ENCODE results near the gene TNFSF9. TPM values are rescaled to one million over a fixed set of nuclear protein-coding genes. Genes with fewer than 3 reads are reported as not detected.

The TNFSF9 gene
- total RNA-seq, 1 donor: 16.6 TPM

DNA sequence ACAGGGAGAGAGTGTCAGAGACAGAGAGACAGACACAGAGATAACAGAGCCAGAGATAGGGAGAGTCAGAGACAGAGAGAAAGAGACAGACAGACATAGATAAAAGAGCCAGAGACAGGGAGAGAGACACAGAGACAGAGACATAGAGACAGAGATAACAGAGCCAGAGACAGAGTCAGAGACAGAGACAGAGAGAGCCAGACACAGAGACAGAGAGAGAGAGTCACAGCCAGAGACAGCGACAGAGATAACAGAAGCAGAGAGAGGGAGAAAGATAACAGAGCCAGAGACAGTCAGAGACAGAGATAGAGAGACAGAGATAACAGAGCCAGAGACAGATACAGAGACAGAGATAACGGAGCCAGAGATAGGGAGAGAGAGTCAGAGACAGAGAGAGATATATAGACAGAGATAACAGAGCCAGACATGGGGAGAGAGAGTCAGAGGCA is 865 bp upstream of the TNFSF9 start:
- no peak for DNase-seq (ENCODE audit: insufficient read length, low spot score, missing footprints)
- H3K4me2 ChIP-seq (ENCODE audit: insufficient read depth, low read length): peak overlapping the region; percentile 99
- H3K4me3 ChIP-seq (ENCODE audit: insufficient read depth, low read length): peak overlapping the region; percentile 81
- peak overlapping the region; percentile 99 for H2AFZ ChIP-seq (ENCODE audit: low read length)
- TF ChIP-seq, protein P1, sequence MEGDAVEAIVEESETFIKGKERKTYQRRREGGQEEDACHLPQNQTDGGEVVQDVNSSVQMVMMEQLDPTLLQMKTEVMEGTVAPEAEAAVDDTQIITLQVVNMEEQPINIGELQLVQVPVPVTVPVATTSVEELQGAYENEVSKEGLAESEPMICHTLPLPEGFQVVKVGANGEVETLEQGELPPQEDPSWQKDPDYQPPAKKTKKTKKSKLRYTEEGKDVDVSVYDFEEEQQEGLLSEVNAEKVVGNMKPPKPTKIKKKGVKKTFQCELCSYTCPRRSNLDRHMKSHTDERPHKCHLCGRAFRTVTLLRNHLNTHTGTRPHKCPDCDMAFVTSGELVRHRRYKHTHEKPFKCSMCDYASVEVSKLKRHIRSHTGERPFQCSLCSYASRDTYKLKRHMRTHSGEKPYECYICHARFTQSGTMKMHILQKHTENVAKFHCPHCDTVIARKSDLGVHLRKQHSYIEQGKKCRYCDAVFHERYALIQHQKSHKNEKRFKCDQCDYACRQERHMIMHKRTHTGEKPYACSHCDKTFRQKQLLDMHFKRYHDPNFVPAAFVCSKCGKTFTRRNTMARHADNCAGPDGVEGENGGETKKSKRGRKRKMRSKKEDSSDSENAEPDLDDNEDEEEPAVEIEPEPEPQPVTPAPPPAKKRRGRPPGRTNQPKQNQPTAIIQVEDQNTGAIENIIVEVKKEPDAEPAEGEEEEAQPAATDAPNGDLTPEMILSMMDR (IDR thresholded peaks at IDR 0.05; ENCODE audit: extremely low read depth, low read depth, low read length): no peak
- peaks cover 13% of the 10 kb centered on the region for H3K4me1 ChIP-seq (ENCODE audit: insufficient read depth, low read length)
- no peaks in the 10 kb centered on the region for H3K79me2 ChIP-seq (ENCODE audit: insufficient read depth, low read length)
- H4K20me1 ChIP-seq (ENCODE audit: insufficient read depth, low read length): no peaks in the 10 kb centered on the region
- H3K36me3 ChIP-seq (ENCODE audit: insufficient read depth, low read length): no peaks in the 10 kb centered on the region
- peak overlapping the region; percentile 69 for H3K27ac ChIP-seq (ENCODE audit: low read depth, low read length)
- no peaks in the 10 kb centered on the region for H3K9me3 ChIP-seq (ENCODE audit: low read depth, low read length)
- H3K27me3 ChIP-seq (ENCODE audit: insufficient read depth, low read length): peaks cover 19% of the 10 kb centered on the region

DNA sequence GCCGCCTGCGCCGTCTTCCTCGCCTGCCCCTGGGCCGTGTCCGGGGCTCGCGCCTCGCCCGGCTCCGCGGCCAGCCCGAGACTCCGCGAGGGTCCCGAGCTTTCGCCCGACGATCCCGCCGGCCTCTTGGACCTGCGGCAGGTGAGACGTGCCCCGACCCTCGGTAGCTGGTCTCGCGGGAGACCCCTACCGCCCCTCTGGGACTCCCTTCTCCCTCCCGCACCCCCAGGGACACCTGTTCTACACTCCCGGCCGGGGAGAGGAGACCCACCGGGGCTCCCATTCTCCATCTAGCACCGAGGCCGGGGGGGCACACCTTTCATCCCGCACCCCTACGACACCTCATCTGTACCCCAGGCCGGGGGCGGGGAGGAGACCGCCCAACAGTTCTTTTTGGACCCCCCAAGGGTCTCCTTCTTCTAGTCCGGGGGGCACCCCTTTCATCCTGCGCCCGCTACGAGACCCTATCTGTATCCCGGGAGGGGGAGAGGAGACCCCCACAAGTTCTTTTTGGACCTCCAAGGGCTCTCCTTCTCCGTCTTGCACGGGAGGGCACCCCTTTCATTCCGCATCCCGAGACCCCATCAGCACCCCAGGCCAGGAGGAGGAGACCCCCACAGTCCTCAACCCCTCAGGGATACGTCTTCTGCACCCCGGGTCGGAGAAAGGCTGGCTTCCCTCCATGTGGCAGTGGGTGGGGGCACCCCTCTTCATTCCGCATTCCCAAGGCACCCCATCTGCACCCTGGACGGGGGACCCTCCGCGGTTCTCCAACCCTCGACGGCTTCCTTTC is 533 bp downstream of the TNFSF9 start:
- H3K27me3 ChIP-seq (ENCODE audit: insufficient read depth, low read length): peaks cover 19% of the 10 kb centered on the region
- peaks cover 13% of the 10 kb centered on the region for H3K4me1 ChIP-seq (ENCODE audit: insufficient read depth, low read length)
- peak; percentile 42 for DNase-seq (ENCODE audit: insufficient read length, low spot score, missing footprints)
- peak overlapping the region; percentile 99 for H3K4me2 ChIP-seq (ENCODE audit: insufficient read depth, low read length)
- H3K36me3 ChIP-seq (ENCODE audit: insufficient read depth, low read length): no peaks in the 10 kb centered on the region
- TF ChIP-seq, protein P1 (IDR thresholded peaks at IDR 0.05; ENCODE audit: extremely low read depth, low read depth, low read length): no peak
- H2AFZ ChIP-seq (ENCODE audit: low read length): peak overlapping the region; percentile 99
- no peaks in the 10 kb centered on the region for H4K20me1 ChIP-seq (ENCODE audit: insufficient read depth, low read length)
- H3K9me3 ChIP-seq (ENCODE audit: low read depth, low read length): no peaks in the 10 kb centered on the region
- H3K4me3 ChIP-seq (ENCODE audit: insufficient read depth, low read length): peak overlapping the region; percentile 81
- no peaks in the 10 kb centered on the region for H3K79me2 ChIP-seq (ENCODE audit: insufficient read depth, low read length)
- no peak overlapping the region for H3K27ac ChIP-seq (ENCODE audit: low read depth, low read length)

DNA sequence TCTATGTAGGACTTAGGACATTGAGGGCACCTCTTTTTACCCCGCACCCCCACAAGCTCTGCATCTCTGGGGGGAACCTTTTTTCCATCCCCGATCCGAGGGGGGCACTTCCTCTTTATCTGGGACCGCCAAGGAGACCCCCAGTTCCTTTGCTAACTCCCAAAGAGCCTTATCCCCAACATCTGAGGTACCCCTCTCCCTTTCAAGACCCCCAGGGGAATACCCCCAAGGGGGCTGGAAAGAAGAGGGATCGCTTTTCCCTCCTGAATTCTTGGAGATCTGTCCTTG is 1.1 kb downstream of the TNFSF9 start:
- TF ChIP-seq, protein P1 (IDR thresholded peaks at IDR 0.05; ENCODE audit: extremely low read depth, low read depth, low read length): no peak
- Histone ChIP-seq H3K4me2 (ENCODE audit: insufficient read depth, low read length) (peak overlapping the region; percentile 99), H3K79me2 (ENCODE audit: insufficient read depth, low read length) (no peaks in the 10 kb centered on the region), H3K9me3 (ENCODE audit: low read depth, low read length) (no peaks in the 10 kb centered on the region), H3K27me3 (ENCODE audit: insufficient read depth, low read length) (peaks cover 19% of the 10 kb centered on the region), H3K27ac (ENCODE audit: low read depth, low read length) (no peak overlapping the region), H3K36me3 (ENCODE audit: insufficient read depth, low read length) (no peaks in the 10 kb centered on the region), H4K20me1 (ENCODE audit: insufficient read depth, low read length) (no peaks in the 10 kb centered on the region), H2AFZ (ENCODE audit: low read length) (no peak overlapping the region), H3K4me3 (ENCODE audit: insufficient read depth, low read length) (peak overlapping the region; percentile 81), H3K4me1 (ENCODE audit: insufficient read depth, low read length) (peaks cover 13% of the 10 kb centered on the region)
- DNase-seq (ENCODE audit: insufficient read length, low spot score, missing footprints): peak; percentile 68

DNA sequence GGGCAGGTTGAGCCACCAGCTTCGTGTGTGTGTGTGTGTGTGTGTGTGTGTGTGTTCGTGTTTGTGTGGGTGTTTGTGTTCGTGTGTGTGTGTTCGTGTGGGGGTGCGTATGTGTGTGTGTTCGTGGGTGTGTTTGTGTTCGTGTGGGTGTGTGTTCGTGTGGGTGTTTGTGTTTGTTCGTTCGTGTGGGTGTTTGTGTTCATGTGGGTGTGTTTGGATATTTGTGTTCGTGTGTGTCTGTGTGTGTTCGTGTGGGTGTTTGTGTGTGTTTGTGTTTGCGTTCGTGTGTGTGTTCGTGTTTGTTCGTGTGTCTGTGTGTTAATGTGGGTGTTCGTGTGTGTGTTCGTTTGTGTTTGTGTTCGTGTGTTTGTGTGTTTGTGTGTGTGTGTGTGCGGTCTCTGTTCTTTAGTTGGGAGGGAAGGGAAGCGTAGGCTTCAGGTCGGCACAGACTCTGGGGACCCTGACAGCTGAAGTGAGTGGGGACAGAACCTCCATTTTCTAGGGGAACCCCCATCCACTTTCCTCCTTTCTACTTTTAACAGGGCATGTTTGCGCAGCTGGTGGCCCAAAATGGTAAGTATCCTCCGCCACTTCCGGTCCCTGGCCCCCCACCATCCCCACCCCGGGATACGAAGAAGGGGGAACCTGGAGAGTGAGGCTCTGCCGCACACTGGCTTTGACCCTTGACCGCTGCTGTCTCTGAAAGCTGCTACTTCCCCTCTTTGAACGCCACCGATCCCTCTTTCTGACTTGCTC is 1.6 kb downstream of the TNFSF9 start:
- Histone ChIP-seq H3K4me3 (ENCODE audit: insufficient read depth, low read length) (no peak overlapping the region), H3K79me2 (ENCODE audit: insufficient read depth, low read length) (no peaks in the 10 kb centered on the region), H3K36me3 (ENCODE audit: insufficient read depth, low read length) (no peaks in the 10 kb centered on the region), H3K4me1 (ENCODE audit: insufficient read depth, low read length) (peaks cover 13% of the 10 kb centered on the region), H3K9me3 (ENCODE audit: low read depth, low read length) (no peaks in the 10 kb centered on the region), H3K27ac (ENCODE audit: low read depth, low read length) (no peak overlapping the region), H3K4me2 (ENCODE audit: insufficient read depth, low read length) (peak overlapping the region; percentile 99), H4K20me1 (ENCODE audit: insufficient read depth, low read length) (no peaks in the 10 kb centered on the region), H3K27me3 (ENCODE audit: insufficient read depth, low read length) (peaks cover 19% of the 10 kb centered on the region), H2AFZ (ENCODE audit: low read length) (no peak overlapping the region)
- TF ChIP-seq, protein P1 (IDR thresholded peaks at IDR 0.05; ENCODE audit: extremely low read depth, low read depth, low read length): no peak
- DNase-seq (ENCODE audit: insufficient read length, low spot score, missing footprints): peak; percentile 83
